Aortic smooth muscle cell (primary cell): Measurements from ENCODE around the gene FAAH2. TPM values are rescaled to one million over a fixed set of nuclear protein-coding genes. Genes with fewer than 3 reads are reported as not detected.

Experiments used
- total RNA-seq: library from RNA; depleted of rRNA; stranded (reverse); fragments of >200 nt; gene quantifications from 2 replicates; pipeline ENCODE4 v1.2.3, GENCODE V29; 2014

The FAAH2 gene, protein sequence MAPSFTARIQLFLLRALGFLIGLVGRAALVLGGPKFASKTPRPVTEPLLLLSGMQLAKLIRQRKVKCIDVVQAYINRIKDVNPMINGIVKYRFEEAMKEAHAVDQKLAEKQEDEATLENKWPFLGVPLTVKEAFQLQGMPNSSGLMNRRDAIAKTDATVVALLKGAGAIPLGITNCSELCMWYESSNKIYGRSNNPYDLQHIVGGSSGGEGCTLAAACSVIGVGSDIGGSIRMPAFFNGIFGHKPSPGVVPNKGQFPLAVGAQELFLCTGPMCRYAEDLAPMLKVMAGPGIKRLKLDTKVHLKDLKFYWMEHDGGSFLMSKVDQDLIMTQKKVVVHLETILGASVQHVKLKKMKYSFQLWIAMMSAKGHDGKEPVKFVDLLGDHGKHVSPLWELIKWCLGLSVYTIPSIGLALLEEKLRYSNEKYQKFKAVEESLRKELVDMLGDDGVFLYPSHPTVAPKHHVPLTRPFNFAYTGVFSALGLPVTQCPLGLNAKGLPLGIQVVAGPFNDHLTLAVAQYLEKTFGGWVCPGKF
- 0.25 TPM in 1 of 2 replicates, not detected in the other for total RNA-seq

GRCh38 chrX:57286507-57287251, at the start of gene FAAH2:
Gene FAAH2, plus strand, starts transcription at chrX:57286706. Its CDS starts 120 bp downstream, at chrX:57286826.

Other genes starting within 250 kb of the FAAH2 start
- gene SPIN2B, start 165.2 kb upstream of the FAAH2 start, total RNA-seq: 10.6 and 12.2 TPM in 2 replicates
- gene SPIN2A, start 149.3 kb upstream of the FAAH2 start, total RNA-seq: 0.53 and 0.56 TPM in 2 replicates